AG09319 (cell line): Measurements from ENCODE around the gene SSPN.
A peak's percentile ranks its signal among the peaks of the same experiment; 100 is the strongest.

Experiments used
- DNase-seq: peaks from one replicate; pipeline ENCODE4 v3.0.0-alpha.2; 2010; ENCODE audit warnings: low read depth; ENCODE audit errors: extremely low read depth
- TF ChIP-seq, protein P1 (sequence below): IDR thresholded peaks from 2 replicates; pipeline ENCODE4 v1.5.1; 2011; ENCODE audit warnings: low read depth, mild to moderate bottlenecking, inconsistent platforms, low read length, moderate library complexity

Gene SSPN

GRCh38 chr12:26273811-26274210, 78.4 kb downstream of the SSPN start:
- DNase-seq: no peak
- TF ChIP-seq, protein P1, sequence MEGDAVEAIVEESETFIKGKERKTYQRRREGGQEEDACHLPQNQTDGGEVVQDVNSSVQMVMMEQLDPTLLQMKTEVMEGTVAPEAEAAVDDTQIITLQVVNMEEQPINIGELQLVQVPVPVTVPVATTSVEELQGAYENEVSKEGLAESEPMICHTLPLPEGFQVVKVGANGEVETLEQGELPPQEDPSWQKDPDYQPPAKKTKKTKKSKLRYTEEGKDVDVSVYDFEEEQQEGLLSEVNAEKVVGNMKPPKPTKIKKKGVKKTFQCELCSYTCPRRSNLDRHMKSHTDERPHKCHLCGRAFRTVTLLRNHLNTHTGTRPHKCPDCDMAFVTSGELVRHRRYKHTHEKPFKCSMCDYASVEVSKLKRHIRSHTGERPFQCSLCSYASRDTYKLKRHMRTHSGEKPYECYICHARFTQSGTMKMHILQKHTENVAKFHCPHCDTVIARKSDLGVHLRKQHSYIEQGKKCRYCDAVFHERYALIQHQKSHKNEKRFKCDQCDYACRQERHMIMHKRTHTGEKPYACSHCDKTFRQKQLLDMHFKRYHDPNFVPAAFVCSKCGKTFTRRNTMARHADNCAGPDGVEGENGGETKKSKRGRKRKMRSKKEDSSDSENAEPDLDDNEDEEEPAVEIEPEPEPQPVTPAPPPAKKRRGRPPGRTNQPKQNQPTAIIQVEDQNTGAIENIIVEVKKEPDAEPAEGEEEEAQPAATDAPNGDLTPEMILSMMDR: no peak

- TF ChIP-seq, protein P1: no peak; the same call in none of the 2 replicates
- DNase-seq: peak; percentile 91
Observed at GRCh38 chr12:26274441-26275312, 79.3 kb downstream of the SSPN start.

GRCh38 chr12:26275313-26276131, 80.1 kb downstream of the SSPN start:
- DNase-seq: no peak
- TF ChIP-seq, protein P1: no peak

DNA sequence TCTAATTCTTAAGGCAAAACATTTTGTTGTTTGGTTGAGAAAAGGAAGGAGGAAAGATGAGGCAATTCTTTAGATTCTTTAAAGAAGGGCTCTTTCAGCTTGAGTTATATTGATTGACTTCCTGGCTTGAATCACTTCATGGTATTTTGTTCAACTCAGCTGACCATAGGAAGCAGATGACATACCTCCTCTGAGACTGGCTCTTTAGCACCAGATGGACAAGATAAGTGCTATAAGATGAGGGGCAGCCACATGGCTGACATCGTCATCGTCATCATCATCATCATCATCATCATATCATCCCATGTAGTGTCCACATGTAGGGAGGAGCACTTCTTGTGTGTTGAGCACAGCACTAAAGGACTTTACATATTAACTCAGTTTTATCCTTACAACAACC, 81.3 kb downstream of the SSPN start:
- TF ChIP-seq, protein P1: no peak
- DNase-seq: no peak

DNA sequence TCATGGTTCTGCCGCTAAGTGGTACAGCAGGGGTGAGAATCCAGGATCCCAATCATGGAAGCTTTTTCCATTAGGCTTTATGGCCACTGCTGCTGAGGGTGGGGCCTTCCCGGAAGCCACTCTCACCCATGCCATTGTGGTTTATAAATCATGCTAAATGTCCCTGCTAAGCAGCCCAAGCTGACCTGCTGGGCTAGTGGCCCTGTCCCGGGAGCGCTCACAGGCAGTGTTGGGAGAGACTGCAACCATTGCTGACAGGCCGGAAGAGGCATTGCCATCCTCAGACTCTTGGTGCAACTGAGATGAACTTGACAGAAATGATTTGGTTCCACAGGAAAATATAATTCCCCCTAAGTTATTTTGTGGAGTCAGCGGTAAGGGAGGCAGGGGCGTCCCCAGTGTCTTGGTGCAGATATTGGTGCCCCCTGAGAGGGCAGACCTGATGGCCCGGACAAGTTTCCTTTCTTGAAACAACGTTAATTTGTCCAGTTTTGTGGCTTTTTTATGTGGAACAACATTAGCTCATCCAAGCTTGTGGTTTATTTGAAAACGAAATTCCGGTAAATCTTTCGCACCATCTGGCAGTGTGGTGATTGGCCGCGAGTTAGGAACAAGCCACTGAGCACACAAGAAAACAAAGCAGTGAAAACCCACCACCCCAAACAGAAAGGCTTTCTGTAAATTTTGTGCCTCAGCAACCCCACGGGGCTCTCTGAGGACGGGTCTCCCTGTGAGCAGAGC, 82.3 kb downstream of the SSPN start:
- TF ChIP-seq, protein P1: no peak

DNA sequence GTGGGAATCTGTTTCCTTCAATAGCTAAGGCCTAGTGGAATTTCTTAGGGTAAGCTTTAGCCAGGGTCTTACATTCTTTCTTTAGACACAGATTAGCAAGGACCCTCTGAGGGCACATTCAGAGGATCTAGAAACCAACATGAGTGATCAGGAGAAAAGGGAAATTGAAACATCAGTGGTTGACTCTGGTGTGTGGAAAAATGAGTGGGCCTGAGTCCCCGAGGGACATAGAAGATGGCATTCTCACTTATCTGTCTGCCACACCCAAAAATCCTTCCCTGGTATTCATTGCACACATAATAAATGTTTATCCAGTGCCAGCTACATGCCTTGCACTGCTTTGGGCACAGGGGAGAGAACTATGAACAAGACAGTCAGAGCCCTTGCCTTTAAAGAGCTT, 82.9 kb downstream of the SSPN start:
- no peak for DNase-seq
- TF ChIP-seq, protein P1: no peak

More for the DNA sequence above, 82.3 kb downstream of the SSPN start:
- DNase-seq: no peak
